Stomach (tissue), 4 donors: Measurements from ENCODE around the gene OSBPL9.

ENCODE experiments used
- CTCF ChIP-seq, 7 experiments: fragments of 450-650 bp in 4 of 7; fragments of 200-600 bp in 3 of 7; sonication (generic) in 3 of 7; IDR thresholded peaks; one replicate each; pipeline ENCODE4 v1.5.1; 2016 to 2019; ENCODE audit warnings: antibody characterized with exemption in 7 of 7, control low read depth in 2 of 7, mild to moderate bottlenecking in 1 of 7
- EP300 ChIP-seq: sonication (generic); formaldehyde crosslinking; IDR thresholded peaks from one replicate; pipeline ENCODE4 v1.6.1; 2017; ENCODE audit warnings: antibody characterized with exemption
- POLR2A ChIP-seq, 4 donors: fragments of 450-650 bp; IDR thresholded peaks; one replicate each; pipeline ENCODE4 v1.6.1; 2016; ENCODE audit warnings: antibody characterized with exemption in 4 of 4, control low read depth in 2 of 4, mild to moderate bottlenecking in 1 of 4, moderate library complexity in 1 of 4
- POLR2AphosphoS5 ChIP-seq, 3 donors: sonication (generic); formaldehyde crosslinking; IDR thresholded peaks; one replicate each; pipeline ENCODE4 v1.6.1; 2016; ENCODE audit warnings: antibody characterized with exemption in 3 of 3

GRCh38 chr1:51726544-51727225, 109.8 kb downstream of the OSBPL9 start:
- TF ChIP-seq CTCF (IDR thresholded peaks at IDR 0.05) (no peak), POLR2A (IDR thresholded peaks at IDR 0.05) (no peak), POLR2AphosphoS5 (IDR thresholded peaks at IDR 0.05) (no peak), EP300 (no peak)
